Thoracic aorta (tissue), 2 donors: ENCODE measurements around the gene TC2N. TPM values are rescaled to one million over a fixed set of nuclear protein-coding genes. Genes with fewer than 3 reads are reported as not detected.
A peak's percentile ranks its signal among the peaks of the same experiment; 100 is the strongest.

Experiments
- ATAC-seq: fragments of 150-250 bp; one replicate; pipeline ENCODE4 v1.8.0; 2017; ENCODE audit warnings: low read depth; ENCODE audit not compliant: insufficient number of reproducible peaks, low FRiP score
- DNase-seq: peaks from one replicate; pipeline ENCODE4 v3.0.0-alpha.2; 2020; ENCODE audit warnings: low spot score
- H3K27ac ChIP-seq, 2 donors: fragments of 200-600 bp; sonication (generic); 1 replicate in 1 of 2; 2 replicates in 1 of 2; pipeline ENCODE4 v1.5.1; 2016; ENCODE audit warnings: mild to moderate bottlenecking in 2 of 2, moderate library complexity in 2 of 2
- H3K27me3 ChIP-seq: fragments of 200-600 bp; sonication (generic); replicated peaks from 2 replicates; pipeline ENCODE4 v1.6.0; 2016; ENCODE audit warnings: mild to moderate bottlenecking; ENCODE audit not compliant: insufficient read depth
- H3K36me3 ChIP-seq: fragments of 200-600 bp; sonication (generic); one replicate; pipeline ENCODE4 v1.5.1; 2016
- H3K4me1 ChIP-seq, 2 donors: fragments of 200-600 bp; sonication (generic); 1 replicate in 1 of 2; 2 replicates in 1 of 2; pipeline versions ENCODE4 v1.5.1 to v1.6.0; 2016; ENCODE audit warnings: low read depth in 2 of 2, mild to moderate bottlenecking in 1 of 2; ENCODE audit not compliant: control insufficient read depth in 1 of 2
- H3K4me3 ChIP-seq: fragments of 200-600 bp; sonication (generic); 2 replicates; pipeline ENCODE4 v1.5.1; 2016; ENCODE audit warnings: mild to moderate bottlenecking
- H3K9me3 ChIP-seq: fragments of 200-600 bp; sonication (generic); 2 replicates; pipeline ENCODE4 v1.5.1; 2016
- CTCF ChIP-seq: fragments of 200-600 bp; sonication (generic); IDR thresholded peaks from one replicate; pipeline ENCODE4 v1.5.1; 2019; ENCODE audit warnings: antibody characterized with exemption
- total RNA-seq, 2 donors: library from RNA; depleted of rRNA; stranded (reverse); fragments of >200 nt; gene quantifications; one replicate each; pipeline versions ENCODE4 v1.1.0 to v1.2.3, GENCODE V29; 2016

TC2N gene
- total RNA-seq, 2 donors from 2014 or later = 146 to 172 TPM

- DNase-seq (no peak), ATAC-seq (no peak)
- no peaks in the 10 kb centered on the region for H3K36me3 ChIP-seq
- no peaks in the 10 kb centered on the region for H3K27me3 ChIP-seq
- no peak for TF ChIP-seq CTCF
- H3K4me1 ChIP-seq = peaks cover 2 to 27% of the 10 kb centered on the region in 2 donors
- no peaks in the 10 kb centered on the region for H3K9me3 ChIP-seq
- no peak overlapping the region for H3K27ac ChIP-seq
- no peak overlapping the region for H3K4me3 ChIP-seq
These were observed 7.1 kb downstream of the TC2N start for GRCh38 chr14:91860238-91860637.

GRCh38 chr14:91858536-91859275, 8.6 kb downstream of the TC2N start:
- H3K4me1 ChIP-seq = peaks cover 14 to 41% of the 10 kb centered on the region in 2 donors
- H3K9me3 ChIP-seq = no peaks in the 10 kb centered on the region
- no peak for DNase-seq
- H3K27ac ChIP-seq = peak overlapping the region in 1 of 2 donors; percentile 5
- peak; percentile 49 for ATAC-seq
- no peaks in the 10 kb centered on the region for H3K36me3 ChIP-seq
- H3K4me3 ChIP-seq = no peak overlapping the region
- H3K27me3 ChIP-seq = no peaks in the 10 kb centered on the region
- TF ChIP-seq CTCF = no peak

- Histone ChIP-seq H3K4me3 (no peak overlapping the region), H3K9me3 (no peaks in the 10 kb centered on the region), H3K36me3 (no peaks in the 10 kb centered on the region), H3K4me1 (peaks cover 14 to 48% of the 10 kb centered on the region in 2 donors), H3K27ac (no peak overlapping the region), H3K27me3 (no peaks in the 10 kb centered on the region)
- ATAC-seq (no peak), DNase-seq (no peak)
- TF ChIP-seq CTCF = no peak
These were observed 9.7 kb downstream of the TC2N start for GRCh38 chr14:91857614-91858013.

GRCh38 chr14:91854327-91854934, 12.9 kb downstream of the TC2N start:
- DNase-seq (no peak), ATAC-seq (no peak)
- no peak for TF ChIP-seq CTCF
- Histone ChIP-seq H3K27ac (peak overlapping the region; percentile 65 to 72), H3K4me1 (peaks cover 20 to 52% of the 10 kb centered on the region in 2 donors), H3K36me3 (no peaks in the 10 kb centered on the region), H3K4me3 (no peak overlapping the region), H3K9me3 (no peaks in the 10 kb centered on the region), H3K27me3 (no peaks in the 10 kb centered on the region)

- ATAC-seq (no peak), DNase-seq (no peak)
- Histone ChIP-seq H3K27ac (peak overlapping the region in 1 of 2 donors; percentile 38), H3K4me1 (peaks cover 20 to 34% of the 10 kb centered on the region in 2 donors), H3K4me3 (no peak overlapping the region), H3K36me3 (no peaks in the 10 kb centered on the region), H3K9me3 (no peaks in the 10 kb centered on the region), H3K27me3 (no peaks in the 10 kb centered on the region)
- TF ChIP-seq CTCF = no peak
These were observed 15.8 kb downstream of the TC2N start for GRCh38 chr14:91851563-91851962.
